Esophagus squamous epithelium (tissue), 5 donors: Measurements from ENCODE around the gene WSCD2. TPM values are rescaled to one million over a fixed set of nuclear protein-coding genes. Genes with fewer than 3 reads are reported as not detected.

Experiments used
- DNase-seq: peaks from one replicate; lab custom pipeline; 2025; lab: John Stamatoyannopoulos, UW
- H3K27ac ChIP-seq, 4 donors: fragments of 200-600 bp; sonication (generic); one replicate each; pipeline ENCODE4 v1.5.1; 2016 to 2019; ENCODE audit warnings: mild to moderate bottlenecking in 1 of 4
- H3K27me3 ChIP-seq, 4 donors: fragments of 200-600 bp; sonication (generic); 1 replicate in 3 of 4; 2 replicates in 1 of 4; pipeline versions ENCODE4 v1.5.1 to v1.6.0; 2017 to 2021; ENCODE audit warnings: antibody characterized with exemption in 1 of 4
- H3K36me3 ChIP-seq, 3 donors: fragments of 200-600 bp; sonication (generic); one replicate each; pipeline ENCODE4 v1.5.1; 2016 to 2019
- H3K4me1 ChIP-seq, 3 donors: fragments of 200-600 bp; sonication (generic); one replicate each; pipeline ENCODE4 v1.5.1; 2017 to 2019
- H3K4me3 ChIP-seq, 4 donors: fragments of 200-600 bp; sonication (generic); 1 replicate in 3 of 4; 2 replicates in 1 of 4; pipeline ENCODE4 v1.5.1; 2016 to 2019; ENCODE audit warnings: mild to moderate bottlenecking in 2 of 4, moderate library complexity in 1 of 4
- H3K9me3 ChIP-seq, 3 donors: fragments of 200-600 bp; sonication (generic); one replicate each; pipeline ENCODE4 v1.5.1; 2016 to 2019
- POLR2A ChIP-seq, 4 donors: fragments of 450-650 bp; IDR thresholded peaks; one replicate each; pipeline ENCODE4 v1.6.1; 2017; ENCODE audit warnings: antibody characterized with exemption in 4 of 4, mild to moderate bottlenecking in 4 of 4, moderate library complexity in 3 of 4
- WGBS, 2 donors: methylation state at CpG; one replicate each; pipeline ENCODE4 v1.1.5; 2018; 5-methylcytosine and 5-hydroxymethylcytosine counted together
- intact Hi-C: fragments of 100-400 bp; cut with DNase I; formaldehyde crosslinking; loops from one replicate; pipeline ENCODE4 v1.15.0; 2022
- total RNA-seq, 4 donors: library from RNA; depleted of rRNA; stranded (reverse); fragments of >200 nt; gene quantifications; one replicate each; pipeline ENCODE4 v1.1.0, GENCODE V29; 2016
- TF ChIP-seq, protein P1 (sequence below), 6 experiments: fragments of 450-650 bp in 4 of 6; fragments of 200-600 bp in 2 of 6; sonication (generic) in 2 of 6; IDR thresholded peaks; one replicate each; pipeline ENCODE4 v1.5.1; 2016 to 2019; ENCODE audit warnings: antibody characterized with exemption in 6 of 6, mild to moderate bottlenecking in 4 of 6, moderate library complexity in 4 of 6
- donor health status: DM: yes; HTN: yes; CAD: no.

WSCD2 gene
- total RNA-seq, 4 donors from 2014 or later = 0.62 to 3.6 (median 3.3) TPM; not detected in 1

DNA sequence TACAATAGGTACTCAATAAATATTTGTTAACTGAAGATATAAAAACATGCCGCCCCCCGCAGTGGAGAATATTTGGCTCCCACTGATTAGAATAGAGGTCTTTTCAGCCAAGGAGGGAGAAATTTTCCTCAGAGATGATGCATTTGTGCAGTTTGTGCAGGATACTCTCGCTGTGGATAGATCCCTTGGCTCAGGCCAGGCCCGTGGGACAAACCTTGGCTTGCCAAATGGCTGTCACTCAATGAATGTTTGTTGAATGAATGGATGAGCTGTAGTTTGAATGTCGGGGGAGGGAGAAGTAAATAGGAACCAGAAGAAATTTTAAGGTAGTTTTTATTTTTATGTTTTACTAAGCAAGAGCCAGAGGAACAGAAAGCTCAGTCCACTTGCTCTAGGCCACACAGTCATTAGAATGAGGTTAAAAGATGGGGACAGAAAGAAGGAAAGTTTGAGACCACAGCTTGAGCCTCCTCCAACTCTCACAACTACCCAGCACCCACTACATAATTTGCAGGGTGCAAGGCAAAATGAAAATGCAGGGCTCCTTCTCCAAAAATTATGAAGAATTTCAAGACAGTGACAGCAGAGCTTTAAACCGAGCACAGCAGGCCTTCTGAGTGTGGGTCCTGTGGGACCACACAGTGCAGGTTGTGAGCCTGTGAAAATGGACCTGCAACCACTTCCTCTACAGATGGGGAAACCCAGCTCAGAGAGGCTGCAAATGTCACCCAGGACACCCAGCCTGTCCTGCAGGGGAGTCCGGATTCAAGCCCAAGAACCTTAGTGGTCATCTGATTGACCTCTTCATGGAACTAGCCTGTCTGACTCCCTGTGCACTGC lies 51.4 kb downstream of the WSCD2 start:
- no peak for DNase-seq
- H3K9me3 ChIP-seq = no peaks in the 10 kb centered on the region
- H3K27me3 ChIP-seq = no peaks in the 10 kb centered on the region
- no peak overlapping the region for H3K27ac ChIP-seq
- WGBS, 2 donors = 71 to 74% methylated on average over 7 of the region's 7 CpGs
- TF ChIP-seq, protein P1, sequence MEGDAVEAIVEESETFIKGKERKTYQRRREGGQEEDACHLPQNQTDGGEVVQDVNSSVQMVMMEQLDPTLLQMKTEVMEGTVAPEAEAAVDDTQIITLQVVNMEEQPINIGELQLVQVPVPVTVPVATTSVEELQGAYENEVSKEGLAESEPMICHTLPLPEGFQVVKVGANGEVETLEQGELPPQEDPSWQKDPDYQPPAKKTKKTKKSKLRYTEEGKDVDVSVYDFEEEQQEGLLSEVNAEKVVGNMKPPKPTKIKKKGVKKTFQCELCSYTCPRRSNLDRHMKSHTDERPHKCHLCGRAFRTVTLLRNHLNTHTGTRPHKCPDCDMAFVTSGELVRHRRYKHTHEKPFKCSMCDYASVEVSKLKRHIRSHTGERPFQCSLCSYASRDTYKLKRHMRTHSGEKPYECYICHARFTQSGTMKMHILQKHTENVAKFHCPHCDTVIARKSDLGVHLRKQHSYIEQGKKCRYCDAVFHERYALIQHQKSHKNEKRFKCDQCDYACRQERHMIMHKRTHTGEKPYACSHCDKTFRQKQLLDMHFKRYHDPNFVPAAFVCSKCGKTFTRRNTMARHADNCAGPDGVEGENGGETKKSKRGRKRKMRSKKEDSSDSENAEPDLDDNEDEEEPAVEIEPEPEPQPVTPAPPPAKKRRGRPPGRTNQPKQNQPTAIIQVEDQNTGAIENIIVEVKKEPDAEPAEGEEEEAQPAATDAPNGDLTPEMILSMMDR (IDR thresholded peaks at IDR 0.05) = no peak
- no peak for TF ChIP-seq POLR2A (IDR thresholded peaks at IDR 0.05)
- no peak overlapping the region for H3K4me3 ChIP-seq
- H3K4me1 ChIP-seq = no peaks in the 10 kb centered on the region
- intact Hi-C loops = no loop called here
- no peaks in the 10 kb centered on the region for H3K36me3 ChIP-seq

DNA sequence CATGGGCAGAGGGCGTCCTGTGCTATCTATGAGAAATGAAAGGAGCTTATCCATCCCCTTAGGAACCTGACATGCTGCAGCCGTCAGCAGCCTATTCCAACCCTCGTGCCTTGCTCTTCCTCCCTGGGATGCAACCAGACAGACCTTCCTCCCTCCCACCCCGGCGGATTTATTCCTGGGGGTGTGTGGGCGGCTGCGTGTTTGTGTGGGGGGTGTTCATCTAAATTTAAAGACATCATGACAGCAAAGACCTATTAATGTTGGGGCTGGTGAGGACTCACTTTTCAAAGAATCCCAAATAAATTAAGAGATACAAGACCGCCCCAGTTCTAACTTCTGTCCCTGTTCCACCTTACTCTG lies 52.0 kb downstream of the WSCD2 start:
- no peak for DNase-seq
- H3K27me3 ChIP-seq = no peaks in the 10 kb centered on the region
- intact Hi-C loops = no loop called here
- TF ChIP-seq, protein P1 (IDR thresholded peaks at IDR 0.05) = no peak
- no peak for TF ChIP-seq POLR2A (IDR thresholded peaks at IDR 0.05)
- H3K9me3 ChIP-seq = no peaks in the 10 kb centered on the region
- no peaks in the 10 kb centered on the region for H3K4me1 ChIP-seq
- H3K27ac ChIP-seq = no peak overlapping the region
- H3K36me3 ChIP-seq = no peaks in the 10 kb centered on the region
- 76 to 88% methylated on average over 2 to 5 of the region's 8 CpGs for WGBS, 2 donors
- H3K4me3 ChIP-seq = no peak overlapping the region

DNA sequence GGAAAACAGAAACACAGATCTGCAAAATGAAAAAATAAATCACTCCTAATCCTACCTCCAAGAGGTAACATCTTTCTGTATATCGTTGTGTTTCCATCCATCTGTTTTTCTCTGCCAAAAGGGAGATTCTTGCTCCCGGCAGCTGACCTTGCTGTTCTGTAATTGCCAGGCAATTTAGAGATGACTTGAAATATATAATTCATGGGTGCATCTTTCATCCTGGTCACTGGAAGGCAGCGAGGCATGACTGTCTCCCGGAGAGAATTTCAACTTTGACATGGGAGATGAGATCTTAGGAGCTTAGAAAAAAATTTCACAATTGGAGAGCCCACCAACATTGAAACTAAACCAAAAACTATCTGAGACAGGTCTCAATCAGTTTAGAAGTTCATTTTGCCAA lies 53.0 kb downstream of the WSCD2 start:
- intact Hi-C loops = no loop called here
- H3K27ac ChIP-seq = no peak overlapping the region
- TF ChIP-seq, protein P1 (IDR thresholded peaks at IDR 0.05) = no peak
- TF ChIP-seq POLR2A (IDR thresholded peaks at IDR 0.05) = no peak
- no peak for DNase-seq
- H3K27me3 ChIP-seq = no peaks in the 10 kb centered on the region
- no peaks in the 10 kb centered on the region for H3K4me1 ChIP-seq
- 63 to 71% methylated on average over 4 of the region's 4 CpGs for WGBS, 2 donors
- no peaks in the 10 kb centered on the region for H3K9me3 ChIP-seq
- H3K4me3 ChIP-seq = no peak overlapping the region
- H3K36me3 ChIP-seq = no peaks in the 10 kb centered on the region

DNA sequence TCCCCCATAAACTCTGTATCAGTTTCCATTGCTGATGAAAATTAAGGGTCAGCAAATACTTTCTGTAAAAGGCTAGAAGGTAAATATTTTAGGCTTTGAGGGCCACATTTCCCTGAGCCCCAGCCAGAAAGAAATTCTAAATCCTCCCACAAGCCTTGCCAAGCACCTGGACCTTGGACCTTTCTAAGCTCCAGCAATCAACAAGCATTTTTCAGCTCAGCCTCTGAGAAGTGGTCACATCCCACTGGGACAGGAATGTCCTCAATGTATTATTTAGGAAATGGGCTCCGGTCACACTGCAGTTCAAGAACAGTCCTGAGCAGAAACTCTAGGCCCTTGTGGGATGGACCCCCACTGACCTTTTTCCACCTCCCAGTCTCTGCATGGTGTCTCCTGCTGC lies 55.9 kb downstream of the WSCD2 start:
- no peaks in the 10 kb centered on the region for H3K27me3 ChIP-seq
- 83 to 89% methylated on average over 1 of the region's 1 CpG for WGBS, 2 donors
- H3K4me3 ChIP-seq = no peak overlapping the region
- H3K27ac ChIP-seq = no peak overlapping the region
- no peaks in the 10 kb centered on the region for H3K4me1 ChIP-seq
- intact Hi-C loops = no loop called here
- H3K36me3 ChIP-seq = no peaks in the 10 kb centered on the region
- no peaks in the 10 kb centered on the region for H3K9me3 ChIP-seq
- DNase-seq = no peak
- TF ChIP-seq POLR2A (IDR thresholded peaks at IDR 0.05) = no peak
- TF ChIP-seq, protein P1 (IDR thresholded peaks at IDR 0.05) = no peak

DNA sequence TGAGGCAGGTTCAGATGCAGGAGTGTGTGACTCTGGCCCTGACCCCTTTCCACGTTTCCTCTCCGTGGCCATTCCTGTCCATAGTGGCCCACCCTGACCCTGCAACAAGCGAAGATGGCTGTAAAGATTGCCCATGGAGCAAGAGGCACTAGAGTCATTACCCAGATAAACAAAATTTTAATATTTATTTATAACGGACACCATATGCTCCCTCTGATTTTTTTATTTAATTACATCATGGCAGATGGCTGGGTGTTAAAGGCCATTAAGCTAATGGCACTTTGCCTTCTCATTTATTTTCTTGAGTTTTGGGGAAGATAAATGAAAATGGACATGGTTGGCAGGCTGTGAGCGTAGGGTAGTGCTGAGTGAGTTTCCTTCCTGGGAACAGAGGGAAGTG lies 58.7 kb downstream of the WSCD2 start:
- H3K36me3 ChIP-seq = no peaks in the 10 kb centered on the region
- intact Hi-C loops = no loop called here
- H3K27ac ChIP-seq = no peak overlapping the region
- no peak for DNase-seq
- no peaks in the 10 kb centered on the region for H3K9me3 ChIP-seq
- no peak overlapping the region for H3K4me3 ChIP-seq
- H3K4me1 ChIP-seq = peaks cover 0 to 6% (median 3%) of the 10 kb centered on the region in 3 donors
- no peaks in the 10 kb centered on the region for H3K27me3 ChIP-seq
- 72% methylated on average over 5 of the region's 5 CpGs for WGBS, 2 donors
- TF ChIP-seq, protein P1 (IDR thresholded peaks at IDR 0.05) = no peak
- TF ChIP-seq POLR2A (IDR thresholded peaks at IDR 0.05) = no peak
